Measurements from ENCODE around the gene SCYL2. TPM values are rescaled to one million over a fixed set of nuclear protein-coding genes. Genes with fewer than 3 reads are reported as not detected.
"Not testable (repeated sequence)": the region's sequence is repeated elsewhere in the genome, so short reads cannot be mapped to it uniquely, and the experiment has no call there.

Gene SCYL2
- total RNA-seq: 10 to 100 TPM; 28.9 to 44.9 (median 33.3) TPM

DNA sequence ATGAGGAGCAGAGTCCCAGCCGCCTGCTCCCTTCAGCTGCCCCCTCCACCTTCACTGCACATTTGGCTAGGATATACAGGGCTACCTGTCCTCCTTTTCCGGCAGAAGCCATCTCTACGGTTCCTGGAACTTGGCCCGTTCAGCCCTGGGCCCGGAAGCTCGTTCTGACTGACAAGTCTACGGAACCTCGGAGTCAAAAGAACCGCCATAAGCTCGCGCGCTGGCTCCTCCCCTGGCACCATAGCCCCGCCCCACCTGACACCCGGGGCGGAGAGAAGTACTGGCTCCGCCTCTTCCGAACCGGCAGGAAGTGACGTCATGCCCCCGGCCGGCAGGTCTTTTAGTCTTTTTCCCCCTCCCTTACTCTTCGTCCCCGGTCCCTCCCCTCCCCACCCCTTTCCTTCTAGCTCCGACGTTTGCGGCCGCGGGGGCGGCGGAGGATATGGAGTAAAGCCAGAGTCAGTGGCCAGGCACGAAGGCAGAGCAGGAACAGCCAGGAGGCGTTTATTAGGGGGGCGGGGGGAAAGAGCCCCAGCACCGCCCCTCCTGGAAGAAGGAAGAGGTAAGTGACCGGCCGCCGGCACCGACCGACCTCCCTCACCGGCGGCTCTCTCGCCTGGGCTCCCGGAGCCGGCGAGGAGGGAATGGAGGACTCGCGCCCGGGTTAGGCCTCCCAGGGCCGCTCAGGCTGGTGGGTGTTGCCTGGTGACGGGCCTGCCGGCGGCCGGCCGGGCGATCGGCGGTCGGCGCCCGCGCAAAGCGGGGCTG lies at the start of gene SCYL2, which contains the start of gene DEPDC4:
Gene SCYL2 (plus strand): TSS at position 343 of the 768 bp plus-strand sequence. CDS start 15,794 bp downstream, outside the sequence.
Gene DEPDC4 (minus strand): TSS at position 245 of the 768 bp plus-strand sequence. CDS start 3 bp downstream, at position 242.
- no peaks in the 10 kb centered on the region for H3K36me3 ChIP-seq
- ATAC-seq (peak; percentile 94), DNase-seq (peak; percentile 93 to 95)
- TF ChIP-seq, protein P1, sequence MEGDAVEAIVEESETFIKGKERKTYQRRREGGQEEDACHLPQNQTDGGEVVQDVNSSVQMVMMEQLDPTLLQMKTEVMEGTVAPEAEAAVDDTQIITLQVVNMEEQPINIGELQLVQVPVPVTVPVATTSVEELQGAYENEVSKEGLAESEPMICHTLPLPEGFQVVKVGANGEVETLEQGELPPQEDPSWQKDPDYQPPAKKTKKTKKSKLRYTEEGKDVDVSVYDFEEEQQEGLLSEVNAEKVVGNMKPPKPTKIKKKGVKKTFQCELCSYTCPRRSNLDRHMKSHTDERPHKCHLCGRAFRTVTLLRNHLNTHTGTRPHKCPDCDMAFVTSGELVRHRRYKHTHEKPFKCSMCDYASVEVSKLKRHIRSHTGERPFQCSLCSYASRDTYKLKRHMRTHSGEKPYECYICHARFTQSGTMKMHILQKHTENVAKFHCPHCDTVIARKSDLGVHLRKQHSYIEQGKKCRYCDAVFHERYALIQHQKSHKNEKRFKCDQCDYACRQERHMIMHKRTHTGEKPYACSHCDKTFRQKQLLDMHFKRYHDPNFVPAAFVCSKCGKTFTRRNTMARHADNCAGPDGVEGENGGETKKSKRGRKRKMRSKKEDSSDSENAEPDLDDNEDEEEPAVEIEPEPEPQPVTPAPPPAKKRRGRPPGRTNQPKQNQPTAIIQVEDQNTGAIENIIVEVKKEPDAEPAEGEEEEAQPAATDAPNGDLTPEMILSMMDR (IDR thresholded peaks at IDR 0.05 in 4 of 5, conservative IDR thresholded peaks at IDR 0.05 in 1 of 5): peak in 1 of 5 experiments; percentile 28
- peak; percentile 61 to 76 for TF ChIP-seq POLR2A (IDR thresholded peaks at IDR 0.05)
- H3K27me3 ChIP-seq: no peaks in the 10 kb centered on the region
- in situ Hi-C loops (cut with MboI; ENCODE audit: low sequenced_read_pairs in 4 of 4) (no loop called here), intact Hi-C loops (cut with DNase I; ENCODE audit: low total_unique reads) (loop anchor here (1.0 to 10.0 kb wide), 4 partner anchors 66 to 1014 kb away; partner anchors contain the start of genes ACTR6, GAS2L3 and UTP20)
- peak within 1 kb of the TSS; percentile 91 to 96 (median 95) for H3K27ac ChIP-seq
- peaks cover 24% of the 10 kb centered on the region in 2 donors for H3K4me1 ChIP-seq
- H3K4me3 ChIP-seq: peak within 1 kb of the TSS; percentile 84 to 98 (median 86)
- no peaks in the 10 kb centered on the region for H3K9me3 ChIP-seq

GRCh38 chr12:100219328-100220109 lies 47.5 kb upstream of the SCYL2 start:
- no peak overlapping the region for H3K27ac ChIP-seq
- H3K4me1 ChIP-seq: no peaks in the 10 kb centered on the region
- no peaks in the 10 kb centered on the region for H3K9me3 ChIP-seq
- ATAC-seq (no peak), DNase-seq (no peak)
- no peaks in the 10 kb centered on the region for H3K27me3 ChIP-seq
- no peak for TF ChIP-seq POLR2A (IDR thresholded peaks at IDR 0.05)
- TF ChIP-seq, protein P1 (IDR thresholded peaks at IDR 0.05 in 4 of 5, conservative IDR thresholded peaks at IDR 0.05 in 1 of 5): no peak
- peaks cover 3 to 40% of the 10 kb centered on the region in 2 donors for H3K36me3 ChIP-seq
- H3K4me3 ChIP-seq: no peak overlapping the region
- in situ Hi-C loops (cut with MboI; ENCODE audit: low sequenced_read_pairs in 4 of 4) (loop anchor here in 1 of 4 donors (25.0 kb wide), 1 partner anchor 407 kb away; no protein-coding TSS in a partner anchor), intact Hi-C loops (cut with DNase I; ENCODE audit: low total_unique reads) (no loop called here)

DNA sequence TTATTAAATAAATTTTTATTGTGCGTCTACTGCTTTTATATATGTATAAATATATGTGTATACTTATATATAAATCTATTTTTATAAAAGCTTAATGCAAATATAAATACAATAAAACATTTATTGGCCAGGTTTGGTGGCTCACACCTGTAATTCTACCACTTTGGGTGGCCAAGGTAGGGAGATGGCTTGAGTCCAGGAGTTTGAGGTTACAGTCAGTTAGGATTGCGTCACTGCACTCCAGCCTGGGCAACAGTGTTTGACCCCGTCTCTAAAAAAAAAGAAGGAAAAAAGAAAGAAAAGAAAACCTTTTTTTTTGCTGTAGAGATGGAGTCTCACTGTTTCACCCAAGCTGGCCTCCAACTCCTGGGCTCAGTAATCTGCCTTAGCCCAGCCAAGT lies 45.5 kb upstream of the SCYL2 start:
- intact Hi-C loops (cut with DNase I; ENCODE audit: low total_unique reads) (no loop called here), in situ Hi-C loops (cut with MboI; ENCODE audit: low sequenced_read_pairs in 4 of 4) (loop anchor here in 1 of 4 donors (25.0 kb wide), 1 partner anchor 409 kb away; no protein-coding TSS in a partner anchor)
- no peaks in the 10 kb centered on the region for H3K9me3 ChIP-seq
- no peak for ATAC-seq
- TF ChIP-seq, protein P1 (IDR thresholded peaks at IDR 0.05 in 4 of 5, conservative IDR thresholded peaks at IDR 0.05 in 1 of 5): no peak
- no peak for TF ChIP-seq POLR2A (IDR thresholded peaks at IDR 0.05)
- H3K27me3 ChIP-seq: no peaks in the 10 kb centered on the region
- H3K4me3 ChIP-seq: no peak overlapping the region
- H3K27ac ChIP-seq: no peak overlapping the region
- H3K4me1 ChIP-seq: no peaks in the 10 kb centered on the region
- DNase-seq: no peak
- peaks cover 3 to 51% of the 10 kb centered on the region in 2 donors for H3K36me3 ChIP-seq

DNA sequence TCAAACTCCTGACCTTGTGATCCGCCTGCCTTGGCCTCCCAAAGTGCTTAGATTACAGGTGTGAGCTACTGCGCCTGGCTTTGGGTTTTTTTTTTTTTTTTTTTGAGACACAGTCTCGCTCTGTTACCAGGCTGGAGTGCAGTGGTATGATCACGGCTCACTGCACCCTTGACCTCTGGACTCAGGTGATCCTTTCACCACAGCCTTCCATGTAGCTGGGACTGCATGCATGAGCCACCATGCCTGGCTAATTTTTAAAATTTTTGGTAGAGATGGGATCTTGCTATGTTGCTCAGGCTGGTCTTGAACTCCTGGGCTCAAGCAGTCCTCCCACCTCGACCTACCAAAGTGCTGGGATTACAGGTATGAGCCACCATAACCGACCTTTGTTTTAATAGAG lies 44.8 kb upstream of the SCYL2 start:
- peaks cover 3 to 51% of the 10 kb centered on the region in 2 donors for H3K36me3 ChIP-seq
- H3K27me3 ChIP-seq; H3K4me1 ChIP-seq; intact Hi-C loops (cut with DNase I; ENCODE audit: low total_unique reads); H3K4me3 ChIP-seq; H3K27ac ChIP-seq; H3K9me3 ChIP-seq; DNase-seq; ATAC-seq: not testable (repeated sequence)
- in situ Hi-C loops (cut with MboI; ENCODE audit: low sequenced_read_pairs in 4 of 4): loop anchor here in 1 of 4 donors (25.0 kb wide), 1 partner anchor 410 kb away; no protein-coding TSS in a partner anchor

Measured in gastrocnemius medialis (tissue), 4 donors.